RWPE2 (cell line): ENCODE data around the gene GADD45GIP1.
"Not testable (repeated sequence)": the region's sequence is repeated elsewhere in the genome, so short reads cannot be mapped to it uniquely, and the experiment has no call there.

Experiments
- ATAC-seq: fragments of 200-7000 bp; cut with Tn5 transposase; 3 replicates; pipeline ENCODE4 v1.9.1; 2021; ENCODE audit warnings: low read depth
- DNase-seq: peaks from one replicate; pipeline ENCODE4 v3.0.0-alpha.2; 2020; ENCODE audit warnings: low spot score
- H3K27ac ChIP-seq: fragments of 450-650 bp; 2 replicates; pipeline ENCODE4 v1.5.1; 2017; ENCODE audit warnings: mild to moderate bottlenecking; ENCODE audit not compliant: poor library complexity, severe bottlenecking
- H3K27me3 ChIP-seq: fragments of 250-450 bp; sonication (Bioruptor Pico); 2 replicates; pipeline ENCODE4 v1.5.1; 2021; ENCODE audit warnings: mild to moderate bottlenecking, moderate library complexity; ENCODE audit not compliant: insufficient read depth, poor library complexity, severe bottlenecking
- H3K36me3 ChIP-seq: fragments of 250-450 bp; sonication (Bioruptor Pico); 2 replicates; pipeline ENCODE4 v1.5.1; 2020; ENCODE audit warnings: low read depth, mild to moderate bottlenecking, moderate library complexity
- H3K4me1 ChIP-seq: fragments of 250-450 bp; sonication (Bioruptor Pico); 2 replicates; pipeline ENCODE4 v1.5.1; 2021; ENCODE audit warnings: mild to moderate bottlenecking, moderate library complexity; ENCODE audit not compliant: insufficient read depth, poor library complexity, severe bottlenecking
- H3K4me3 ChIP-seq: fragments of 250-450 bp; sonication (Bioruptor Pico); 2 replicates; pipeline ENCODE4 v1.5.1; 2021; ENCODE audit warnings: mild to moderate bottlenecking, moderate library complexity; ENCODE audit not compliant: severe bottlenecking
- H3K9me3 ChIP-seq: fragments of 250-450 bp; sonication (Bioruptor Pico); 2 replicates; pipeline ENCODE4 v1.5.1; 2021; ENCODE audit warnings: mild to moderate bottlenecking, moderate library complexity; ENCODE audit not compliant: severe bottlenecking
- TF ChIP-seq, protein P1 (sequence below): fragments of 450-650 bp; IDR thresholded peaks from one replicate; pipeline ENCODE4 v1.5.1; 2017; ENCODE audit warnings: mild to moderate bottlenecking, moderate library complexity; ENCODE audit not compliant: poor library complexity, severe bottlenecking

GADD45GIP1 gene

DNA sequence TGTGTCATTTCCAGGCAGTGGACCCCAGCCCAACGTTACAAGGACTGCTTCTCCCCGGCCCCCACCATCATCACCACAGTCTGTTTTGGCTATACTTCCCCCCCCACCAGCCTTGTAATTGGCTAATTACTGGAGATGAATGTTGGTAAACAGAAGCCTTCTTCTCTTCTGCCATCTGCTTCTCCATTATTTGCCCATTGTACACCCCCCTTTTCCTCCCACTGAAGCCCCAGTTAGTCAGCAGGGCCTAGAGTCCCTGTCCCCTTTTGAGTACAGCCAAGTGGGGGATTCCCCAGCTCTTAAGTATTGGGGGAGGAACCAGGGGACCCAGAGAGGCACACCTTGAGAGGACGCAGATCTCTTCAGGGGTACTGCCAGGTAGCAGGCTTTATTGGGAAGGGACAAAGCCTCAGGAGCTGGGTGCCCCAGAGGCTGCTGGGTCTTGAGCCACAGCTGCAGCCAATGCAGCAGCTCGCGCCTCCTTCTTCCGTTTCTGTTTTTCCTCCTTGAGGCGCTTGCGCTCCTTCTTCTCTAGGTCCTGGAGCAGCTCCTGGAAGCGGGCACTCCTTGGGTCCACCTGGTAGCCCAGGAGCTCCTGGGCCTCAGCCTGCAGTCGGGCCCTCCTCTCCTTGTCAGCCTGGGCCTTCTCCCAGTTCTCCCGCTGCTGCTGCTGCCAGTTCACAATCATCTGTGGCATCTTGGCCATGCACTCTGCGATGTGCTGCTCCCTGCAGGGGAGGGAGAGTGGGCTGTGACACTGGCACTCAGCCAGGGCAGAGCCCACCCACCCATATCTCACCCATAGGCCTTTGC lies 3.0 kb downstream of the GADD45GIP1 start:
- Histone ChIP-seq H3K4me3 (no peak overlapping the region), H3K9me3 (no peaks in the 10 kb centered on the region), H3K27ac (peak overlapping the region; percentile 75), H3K4me1 (peaks cover 21% of the 10 kb centered on the region), H3K36me3 (peaks cover 64% of the 10 kb centered on the region), H3K27me3 (no peaks in the 10 kb centered on the region)
- DNase-seq (no peak), ATAC-seq (no peak)
- TF ChIP-seq, protein P1, sequence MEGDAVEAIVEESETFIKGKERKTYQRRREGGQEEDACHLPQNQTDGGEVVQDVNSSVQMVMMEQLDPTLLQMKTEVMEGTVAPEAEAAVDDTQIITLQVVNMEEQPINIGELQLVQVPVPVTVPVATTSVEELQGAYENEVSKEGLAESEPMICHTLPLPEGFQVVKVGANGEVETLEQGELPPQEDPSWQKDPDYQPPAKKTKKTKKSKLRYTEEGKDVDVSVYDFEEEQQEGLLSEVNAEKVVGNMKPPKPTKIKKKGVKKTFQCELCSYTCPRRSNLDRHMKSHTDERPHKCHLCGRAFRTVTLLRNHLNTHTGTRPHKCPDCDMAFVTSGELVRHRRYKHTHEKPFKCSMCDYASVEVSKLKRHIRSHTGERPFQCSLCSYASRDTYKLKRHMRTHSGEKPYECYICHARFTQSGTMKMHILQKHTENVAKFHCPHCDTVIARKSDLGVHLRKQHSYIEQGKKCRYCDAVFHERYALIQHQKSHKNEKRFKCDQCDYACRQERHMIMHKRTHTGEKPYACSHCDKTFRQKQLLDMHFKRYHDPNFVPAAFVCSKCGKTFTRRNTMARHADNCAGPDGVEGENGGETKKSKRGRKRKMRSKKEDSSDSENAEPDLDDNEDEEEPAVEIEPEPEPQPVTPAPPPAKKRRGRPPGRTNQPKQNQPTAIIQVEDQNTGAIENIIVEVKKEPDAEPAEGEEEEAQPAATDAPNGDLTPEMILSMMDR = no peak

DNA sequence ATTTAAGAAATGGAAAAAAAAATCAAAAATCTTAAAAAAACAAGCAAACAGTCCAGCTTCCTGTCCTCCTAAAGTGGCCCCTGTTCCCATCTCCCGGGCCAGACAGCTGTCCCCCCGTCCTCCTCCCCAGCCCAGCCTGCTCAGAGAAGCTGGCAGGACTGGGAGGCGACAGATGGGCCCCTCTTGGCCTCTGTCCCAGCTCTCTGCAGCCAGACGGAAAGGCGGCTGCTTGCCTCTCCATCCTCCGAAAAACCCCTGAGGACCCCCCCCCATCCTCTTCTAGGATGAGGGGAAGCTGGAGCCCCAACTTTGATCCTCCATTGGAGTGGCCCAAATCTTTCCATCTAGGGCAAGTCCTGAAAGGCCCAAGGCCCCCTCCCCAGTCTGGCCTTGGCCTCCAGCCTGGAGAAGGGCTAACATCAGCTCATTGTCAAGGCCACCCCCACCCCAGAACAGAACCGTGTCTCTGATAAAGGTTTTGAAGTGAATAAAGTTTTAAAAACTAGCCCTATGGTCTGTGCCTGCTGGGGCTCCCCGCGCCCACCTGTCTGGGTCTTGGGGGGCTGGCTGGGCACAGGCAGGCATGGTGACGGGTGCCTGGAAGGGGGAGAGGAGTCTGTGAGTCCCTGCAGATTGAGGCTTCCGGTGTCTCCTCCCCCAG lies 3.8 kb downstream of the GADD45GIP1 start:
- TF ChIP-seq, protein P1 = no peak
- DNase-seq (no peak), ATAC-seq (no peak)
- Histone ChIP-seq H3K27ac (peak overlapping the region; percentile 75), H3K4me1 (peaks cover 21% of the 10 kb centered on the region), H3K4me3 (no peak overlapping the region), H3K9me3 (no peaks in the 10 kb centered on the region), H3K36me3 (peaks cover 71% of the 10 kb centered on the region), H3K27me3 (no peaks in the 10 kb centered on the region)

DNA sequence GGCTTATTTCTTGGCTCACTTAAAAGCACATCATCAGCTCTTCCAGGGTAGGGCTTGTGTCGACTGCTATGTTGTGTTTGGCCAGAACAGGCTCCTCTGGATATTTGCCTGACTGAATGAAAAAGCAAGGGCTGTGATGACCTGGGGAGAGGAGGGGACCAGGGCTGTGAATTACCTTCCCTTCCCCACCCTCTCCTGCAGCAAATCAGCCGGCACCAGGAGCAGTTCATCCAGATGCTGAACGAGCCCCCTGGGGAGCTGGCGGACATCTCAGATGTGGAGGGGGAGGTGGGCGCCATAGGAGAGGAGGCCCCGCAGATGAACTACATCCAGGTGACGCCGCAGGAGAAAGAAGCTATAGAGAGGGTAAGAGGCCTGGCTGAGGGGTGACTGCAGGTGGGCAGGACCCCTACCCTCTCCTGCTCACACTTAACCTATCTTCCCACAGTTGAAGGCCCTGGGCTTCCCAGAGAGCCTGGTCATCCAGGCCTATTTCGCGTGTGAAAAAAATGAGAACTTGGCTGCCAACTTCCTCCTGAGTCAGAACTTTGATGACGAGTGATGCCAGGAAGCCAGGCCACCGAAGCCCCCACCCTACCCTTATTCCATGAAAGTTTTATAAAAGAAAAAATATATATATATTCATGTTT lies 4.4 kb downstream of the GADD45GIP1 start:
- ATAC-seq (0 out of 3 replicates have a peak, but pooled peaks have one; percentile 5), DNase-seq (no peak)
- no peaks in the 10 kb centered on the region for H3K27me3 ChIP-seq
- H3K9me3 ChIP-seq = no peaks in the 10 kb centered on the region
- H3K4me1 ChIP-seq = peaks cover 22% of the 10 kb centered on the region
- H3K36me3 ChIP-seq = peaks cover 77% of the 10 kb centered on the region
- TF ChIP-seq, protein P1 = no peak
- H3K4me3 ChIP-seq = no peak overlapping the region
- peak overlapping the region; percentile 75 for H3K27ac ChIP-seq

DNA sequence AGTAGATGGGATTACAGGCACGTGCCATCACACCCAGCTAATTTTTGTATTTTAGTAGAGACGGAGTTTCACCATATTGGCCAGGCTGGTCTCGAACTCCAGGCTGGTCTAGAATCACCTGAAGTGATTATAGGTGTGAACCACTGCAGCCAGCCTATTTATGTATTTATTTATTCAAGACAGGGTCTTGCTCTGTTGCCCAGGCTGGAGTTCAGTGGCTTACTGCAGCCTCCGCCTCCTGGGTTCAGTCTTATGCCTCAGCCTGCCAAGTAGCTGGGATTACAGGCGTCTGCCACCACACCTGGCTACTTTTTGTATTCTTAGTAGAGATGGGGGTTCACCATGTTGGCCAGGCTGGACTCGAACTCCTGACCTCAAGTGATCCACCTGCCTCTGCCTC lies 5.0 kb downstream of the GADD45GIP1 start:
- not testable (repeated sequence) for H3K27me3 ChIP-seq, H3K27ac ChIP-seq, DNase-seq, ATAC-seq, H3K9me3 ChIP-seq, H3K4me3 ChIP-seq
- Histone ChIP-seq H3K36me3 (peaks cover 83% of the 10 kb centered on the region), H3K4me1 (peaks cover 28% of the 10 kb centered on the region)
